COLO668 (cell line): ENCODE data around the gene ACTR3C.

Experiments used
- DNase-seq: peaks from one replicate; lab custom pipeline; 2025; ENCODE audit not compliant: unreplicated experiment; lab: John Stamatoyannopoulos, UW

The ACTR3C gene

GRCh38 chr7:150322833-150323681 lies at the start of gene ACTR3C, which contains the start of gene LRRC61:
TSS of gene ACTR3C (minus strand) at chr7:150323545. CDS start at chr7:150295296, 28,249 bp downstream.
TSS of gene LRRC61 (plus strand) at chr7:150323355. CDS start at chr7:150336862, 13,507 bp downstream.
- peak; percentile 85 for DNase-seq

- DNase-seq, result no peak
These were observed 49.1 kb upstream of the ACTR3C start for GRCh38 chr7:150372271-150373048.

DNA sequence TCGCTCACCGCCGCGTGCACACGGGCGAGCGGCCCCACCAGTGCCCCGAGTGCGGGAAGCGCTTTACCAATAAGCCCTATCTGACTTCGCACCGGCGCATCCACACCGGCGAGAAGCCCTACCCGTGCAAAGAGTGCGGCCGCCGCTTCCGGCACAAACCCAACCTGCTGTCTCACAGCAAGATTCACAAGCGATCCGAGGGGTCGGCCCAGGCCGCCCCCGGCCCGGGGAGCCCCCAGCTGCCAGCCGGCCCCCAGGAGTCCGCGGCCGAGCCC lies 48.6 kb upstream of the ACTR3C start:
- no peak for DNase-seq

- DNase-seq, result no peak
These were observed 48.0 kb upstream of the ACTR3C start for GRCh38 chr7:150371131-150371995.

GRCh38 chr7:150370612-150371071 lies 47.3 kb upstream of the ACTR3C start:
- DNase-seq, result no peak

DNA sequence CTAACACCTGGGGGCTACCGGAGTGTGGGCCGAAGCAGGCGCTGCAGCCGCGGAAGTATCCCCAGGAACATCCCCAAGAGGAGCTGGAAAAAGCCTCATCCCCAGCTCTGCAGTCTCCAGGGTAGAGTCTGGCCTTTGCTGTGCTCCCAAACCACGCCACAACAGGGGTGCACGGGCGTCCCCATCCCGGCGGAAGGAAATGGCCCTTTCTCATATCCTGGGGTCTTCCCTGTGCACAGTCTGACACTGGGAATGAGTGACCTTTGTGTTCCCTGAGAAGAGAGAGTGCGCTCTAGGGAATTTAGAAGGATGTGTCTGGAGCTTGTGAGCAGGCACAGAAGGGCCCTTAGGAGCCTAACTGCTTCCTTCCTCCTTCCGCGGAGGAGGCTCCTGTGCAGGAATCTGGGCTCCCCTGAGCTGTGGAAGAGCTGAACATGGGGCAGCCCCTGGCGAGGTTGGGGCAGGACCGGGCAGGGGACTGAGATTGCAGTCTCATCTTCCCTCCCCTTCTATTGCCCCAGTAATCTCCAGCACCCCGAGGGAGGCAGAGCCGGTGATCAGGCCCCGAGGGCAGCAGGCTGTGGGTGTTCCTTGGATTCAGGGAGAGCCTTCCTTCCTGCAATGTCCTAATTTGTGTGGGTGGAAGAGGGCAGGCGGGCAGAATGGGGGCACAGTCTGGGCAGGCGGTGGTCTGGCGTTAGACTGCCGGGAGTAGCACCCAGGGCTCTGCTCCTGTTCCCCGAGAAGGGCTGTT lies 46.6 kb upstream of the ACTR3C start:
- no peak for DNase-seq

GRCh38 chr7:150368884-150369747 lies 45.8 kb upstream of the ACTR3C start:
- DNase-seq, result peak; percentile 74

DNA sequence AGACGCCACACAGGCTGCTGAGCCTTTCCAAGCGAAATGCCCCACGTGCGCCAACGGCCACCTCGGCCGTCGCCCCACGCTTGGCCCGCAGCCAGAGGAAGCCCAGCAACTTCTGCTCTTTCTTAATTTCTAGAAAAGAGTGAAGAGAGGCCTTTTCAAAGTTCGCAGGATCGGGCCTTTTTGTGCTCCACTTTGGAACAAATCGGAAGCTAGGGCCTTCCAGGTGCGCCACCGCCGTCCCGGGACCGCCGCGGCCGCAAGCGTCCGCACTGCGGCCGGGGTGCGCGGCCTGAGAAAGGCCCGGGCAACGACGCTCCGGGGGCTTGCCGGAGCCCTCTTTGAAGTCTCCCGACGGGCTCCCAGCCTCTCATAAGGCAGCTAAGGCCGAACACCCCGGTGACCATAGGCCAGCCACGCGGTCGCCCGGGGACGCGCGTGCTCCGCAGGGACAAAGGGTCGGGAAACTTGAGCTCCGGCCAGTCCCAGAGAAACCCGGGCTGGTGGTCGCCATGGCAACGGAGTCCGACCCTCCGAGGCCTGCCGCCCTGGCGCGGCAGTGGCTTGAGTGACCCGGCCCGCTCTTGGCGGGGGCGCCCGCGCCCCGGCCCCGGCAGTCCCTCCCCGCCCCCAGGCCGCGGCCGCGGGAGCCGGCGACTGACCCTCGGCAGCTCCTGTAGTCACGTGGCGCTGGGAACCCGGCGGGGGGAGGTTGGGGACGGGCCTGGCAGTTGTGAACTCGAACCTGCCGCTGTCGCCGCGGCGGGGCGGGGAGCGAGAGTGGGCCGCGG lies 44.9 kb upstream of the ACTR3C start, which contains the start of gene REPIN1:
Gene REPIN1 (plus strand): TSS at position 727 of the 788 bp plus-strand sequence. CDS start 890 bp downstream, outside the sequence.
- peak; percentile 95 for DNase-seq

- no peak for DNase-seq
These were observed 44.3 kb upstream of the ACTR3C start for GRCh38 chr7:150367677-150368095.

DNA sequence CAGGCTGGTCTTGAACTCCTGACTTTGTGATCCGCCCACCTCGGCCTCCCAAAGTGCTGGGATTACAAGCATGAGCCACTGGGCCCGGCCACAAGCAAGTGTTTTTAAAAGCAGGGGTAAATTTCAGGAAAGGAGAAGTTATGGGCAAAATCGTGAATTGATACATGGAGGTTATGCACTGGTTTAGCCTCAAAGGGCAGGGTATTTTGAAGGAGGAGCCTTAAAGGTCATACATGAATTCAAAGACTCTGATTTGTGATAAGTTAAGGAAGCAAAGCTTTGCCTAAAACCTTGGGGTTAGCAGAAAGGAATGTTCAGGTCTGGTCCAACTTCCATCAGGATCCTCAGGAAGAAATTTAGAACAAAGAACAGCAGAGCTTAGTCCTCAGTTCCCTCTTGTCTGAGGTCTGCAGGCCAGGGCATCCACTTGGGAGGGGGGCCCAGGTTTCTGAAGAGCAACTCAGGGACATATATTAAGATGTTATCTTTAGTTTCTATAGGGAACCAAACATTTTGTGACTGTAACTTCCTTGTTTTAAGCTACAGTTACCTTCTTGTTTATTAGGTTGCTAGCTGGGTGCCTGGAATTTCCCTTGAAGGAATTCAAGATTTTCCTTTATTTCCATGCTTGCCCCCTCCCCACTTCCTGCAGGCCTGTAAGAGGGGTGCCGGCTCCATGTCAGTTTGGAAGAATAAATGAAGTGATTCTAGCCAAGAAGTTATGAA lies 42.5 kb upstream of the ACTR3C start:
- no peak for DNase-seq

DNA sequence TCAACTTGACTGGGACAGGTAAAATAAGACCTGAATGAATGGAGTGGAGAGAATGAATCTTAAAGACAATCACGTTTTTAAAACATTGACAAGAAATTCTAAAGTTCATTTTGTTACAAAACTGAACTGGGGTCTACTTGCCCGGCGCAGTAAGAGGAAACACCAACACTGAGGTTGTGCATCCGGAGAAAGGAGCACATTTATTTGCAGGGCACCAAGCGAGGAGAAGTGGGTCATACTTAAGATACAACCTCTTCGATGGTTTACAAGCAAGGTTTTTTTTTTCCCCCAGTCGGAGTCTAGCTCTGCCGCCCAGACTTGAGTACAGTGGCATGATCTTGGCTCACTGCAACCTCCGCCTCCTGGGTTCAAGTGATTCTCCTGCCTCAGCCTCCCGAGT lies 41.8 kb upstream of the ACTR3C start:
- DNase-seq, result no peak

GRCh38 chr7:150363872-150364271 lies 40.5 kb upstream of the ACTR3C start:
- no peak for DNase-seq

GRCh38 chr7:150363370-150363769 lies 40.0 kb upstream of the ACTR3C start:
- DNase-seq, result no peak

- DNase-seq, result no peak
These were observed 38.7 kb upstream of the ACTR3C start for GRCh38 chr7:150361807-150362621.

DNA sequence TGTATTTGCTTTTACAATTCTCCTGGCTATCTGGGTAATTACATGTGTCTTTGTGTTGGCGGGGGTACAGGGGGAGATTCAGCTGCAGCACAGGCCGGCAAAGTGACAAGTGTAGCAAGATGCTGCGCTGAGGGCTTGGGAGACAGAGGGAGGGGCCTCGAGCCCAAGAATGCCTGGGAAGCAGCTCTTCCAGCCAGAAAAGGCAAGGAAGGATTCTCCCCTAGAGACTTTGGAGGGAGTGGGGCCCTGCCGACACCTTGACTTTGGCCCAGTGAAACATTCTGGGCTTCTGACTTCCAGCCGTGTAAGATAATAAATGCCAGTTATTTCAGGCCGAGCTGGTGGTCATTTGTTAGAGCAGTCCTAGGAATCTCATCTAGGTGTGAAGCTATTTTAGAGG lies 38.1 kb upstream of the ACTR3C start:
- DNase-seq, result no peak

- DNase-seq, result no peak
These were observed 37.2 kb upstream of the ACTR3C start for GRCh38 chr7:150360363-150361058.
